Tibial nerve (tissue), 4 donors: ENCODE data around the gene AP3B1. TPM values are rescaled to one million over a fixed set of nuclear protein-coding genes. Genes with fewer than 3 reads are reported as not detected.

ENCODE experiments used
- DNase-seq, 2 donors: peaks; one replicate each; pipeline ENCODE4 v3.0.0-alpha.2; 2019; ENCODE audit warnings: low spot score in 2 of 2
- H3K27ac ChIP-seq, 4 donors: fragments of 200-600 bp; sonication (generic) in 3 of 4; one replicate each; pipeline ENCODE4 v1.5.1; 2017 to 2019; ENCODE audit warnings: mild to moderate bottlenecking in 1 of 4
- H3K27me3 ChIP-seq, 2 donors: fragments of 200-600 bp; sonication (generic) in 1 of 2; one replicate each; pipeline versions ENCODE4 v1.5.1 to v1.6.0; 2017 to 2019
- H3K36me3 ChIP-seq, 3 donors: fragments of 200-600 bp; sonication (generic); one replicate each; pipeline ENCODE4 v1.5.1; 2018 to 2019
- H3K4me1 ChIP-seq, 4 donors: fragments of 200-600 bp; sonication (generic) in 3 of 4; one replicate each; pipeline ENCODE4 v1.5.1; 2017 to 2019
- H3K4me3 ChIP-seq, 4 donors: fragments of 200-600 bp; sonication (generic) in 3 of 4; one replicate each; pipeline ENCODE4 v1.5.1; 2017 to 2019; ENCODE audit warnings: mild to moderate bottlenecking in 1 of 4, moderate library complexity in 1 of 4
- H3K9me3 ChIP-seq, 4 donors: fragments of 200-600 bp; sonication (generic) in 3 of 4; one replicate each; pipeline ENCODE4 v1.5.1; 2017 to 2019
- CTCF ChIP-seq, 5 experiments: fragments of 200-600 bp in 3 of 5; fragments of 450-650 bp in 2 of 5; sonication (generic) in 3 of 5; IDR thresholded peaks; one replicate each; pipeline ENCODE4 v1.5.1; 2016 to 2019; ENCODE audit warnings: antibody characterized with exemption in 5 of 5, mild to moderate bottlenecking in 3 of 5, moderate library complexity in 2 of 5
- EP300 ChIP-seq, 2 donors: sonication (generic); formaldehyde crosslinking; IDR thresholded peaks; one replicate each; pipeline ENCODE4 v1.6.1; 2017; ENCODE audit warnings: antibody characterized with exemption in 2 of 2, mild to moderate bottlenecking in 1 of 2
- POLR2A ChIP-seq, 2 donors: fragments of 450-650 bp; IDR thresholded peaks; one replicate each; pipeline ENCODE4 v1.6.1; 2017; ENCODE audit warnings: antibody characterized with exemption in 2 of 2, mild to moderate bottlenecking in 2 of 2, moderate library complexity in 2 of 2
- WGBS, 2 donors: methylation state at CpG; one replicate each; pipeline ENCODE4 v1.1.5; 2018; 5-methylcytosine and 5-hydroxymethylcytosine counted together
- total RNA-seq, 4 donors: library from RNA; depleted of rRNA; stranded (reverse); fragments of >200 nt; gene quantifications; one replicate each; pipeline ENCODE4 v1.1.0, GENCODE V29; 2016

AP3B1 gene
- total RNA-seq, 4 donors from 2014 or later, result 23.1 to 51.0 (median 44.2) TPM

- Histone ChIP-seq H3K4me1 (no peaks in the 10 kb centered on the region), H3K4me3 (no peak overlapping the region), H3K27ac (no peak overlapping the region), H3K36me3 (peaks cover 0 to 71% (median 4%) of the 10 kb centered on the region in 3 donors), H3K9me3 (peaks cover 0 to 35% (median 10%) of the 10 kb centered on the region in 4 donors), H3K27me3 (no peaks in the 10 kb centered on the region)
- no peak for DNase-seq
- TF ChIP-seq CTCF (IDR thresholded peaks at IDR 0.05), result no peak
- no peak for TF ChIP-seq POLR2A (IDR thresholded peaks at IDR 0.05)
- no peak for TF ChIP-seq EP300 (IDR thresholded peaks at IDR 0.05)
Observed at GRCh38 chr5:78224358-78224757, 70.1 kb downstream of the AP3B1 start.

GRCh38 chr5:78221964-78222451 is 72.5 kb downstream of the AP3B1 start:
- peaks cover 0 to 35% (median 10%) of the 10 kb centered on the region in 4 donors for H3K9me3 ChIP-seq
- H3K27me3 ChIP-seq, result no peaks in the 10 kb centered on the region
- no peak for TF ChIP-seq EP300 (IDR thresholded peaks at IDR 0.05)
- TF ChIP-seq CTCF (IDR thresholded peaks at IDR 0.05), result no peak
- no peak for TF ChIP-seq POLR2A (IDR thresholded peaks at IDR 0.05)
- H3K27ac ChIP-seq, result no peak overlapping the region
- no peak for DNase-seq
- H3K4me1 ChIP-seq, result no peaks in the 10 kb centered on the region
- peaks cover 0 to 69% (median 4%) of the 10 kb centered on the region in 3 donors for H3K36me3 ChIP-seq
- 70 to 74% methylated on average over 2 of the region's 2 CpGs for WGBS, 2 donors
- H3K4me3 ChIP-seq, result no peak overlapping the region

- Histone ChIP-seq H3K27ac (no peak overlapping the region), H3K9me3 (peaks cover 0 to 35% (median 10%) of the 10 kb centered on the region in 4 donors), H3K27me3 (no peaks in the 10 kb centered on the region), H3K36me3 (peaks cover 0 to 65% (median 4%) of the 10 kb centered on the region in 3 donors), H3K4me1 (no peaks in the 10 kb centered on the region), H3K4me3 (no peak overlapping the region)
- WGBS, 2 donors, result 95 to 98% methylated on average over 1 of the region's 1 CpG
- no peak for DNase-seq
- TF ChIP-seq CTCF (IDR thresholded peaks at IDR 0.05) (no peak), POLR2A (IDR thresholded peaks at IDR 0.05) (no peak), EP300 (IDR thresholded peaks at IDR 0.05) (no peak)
Observed at GRCh38 chr5:78221467-78221866, 73.0 kb downstream of the AP3B1 start.

GRCh38 chr5:78215972-78216371 is 78.5 kb downstream of the AP3B1 start:
- Histone ChIP-seq H3K4me1 (no peaks in the 10 kb centered on the region), H3K4me3 (no peak overlapping the region), H3K27ac (no peak overlapping the region), H3K36me3 (peaks cover 0 to 31% (median 0%) of the 10 kb centered on the region in 3 donors), H3K9me3 (peaks cover 0 to 7% (median 0%) of the 10 kb centered on the region in 4 donors), H3K27me3 (no peaks in the 10 kb centered on the region)
- TF ChIP-seq CTCF (IDR thresholded peaks at IDR 0.05), result no peak
- no peak for TF ChIP-seq POLR2A (IDR thresholded peaks at IDR 0.05)
- TF ChIP-seq EP300 (IDR thresholded peaks at IDR 0.05), result no peak
- no peak for DNase-seq
- 90 to 92% methylated on average over 4 of the region's 4 CpGs for WGBS, 2 donors

- no peak overlapping the region for H3K4me3 ChIP-seq
- H3K36me3 ChIP-seq, result peaks cover 0 to 27% (median 0%) of the 10 kb centered on the region in 3 donors
- no peaks in the 10 kb centered on the region for H3K4me1 ChIP-seq
- H3K27me3 ChIP-seq, result no peaks in the 10 kb centered on the region
- peaks cover 0 to 3% (median 0%) of the 10 kb centered on the region in 4 donors for H3K9me3 ChIP-seq
- no peak for DNase-seq
- no peak overlapping the region for H3K27ac ChIP-seq
- TF ChIP-seq EP300 (IDR thresholded peaks at IDR 0.05) (no peak), CTCF (IDR thresholded peaks at IDR 0.05) (no peak), POLR2A (IDR thresholded peaks at IDR 0.05) (no peak)
- 81 to 90% methylated on average over 1 of the region's 1 CpG for WGBS, 2 donors
Observed at GRCh38 chr5:78215565-78215964, 78.9 kb downstream of the AP3B1 start.
